HS-27A (cell line): ENCODE data around the gene KDM6A.
"Not testable (repeated sequence)": the region's sequence is repeated elsewhere in the genome, so short reads cannot be mapped to it uniquely, and the experiment has no call there.

Experiments
- DNase-seq: peaks from one replicate; pipeline ENCODE4 v3.0.0-alpha.2; 2012; ENCODE audit warnings: low read depth, missing footprints

KDM6A gene

GRCh38 chrX:45083314-45083713, 210.3 kb downstream of the KDM6A start:
- DNase-seq, result no peak

GRCh38 chrX:45110494-45110893, 237.5 kb downstream of the KDM6A start:
- DNase-seq, result no peak

- no peak for DNase-seq
These were observed 253.2 kb downstream of the KDM6A start for GRCh38 chrX:45126158-45126557.

GRCh38 chrX:45128896-45129454, 256.0 kb downstream of the KDM6A start:
- DNase-seq, result no peak

GRCh38 chrX:45133465-45133864, 260.5 kb downstream of the KDM6A start:
- DNase-seq, result no peak

GRCh38 chrX:45134315-45134731, 261.3 kb downstream of the KDM6A start:
- DNase-seq, result no peak

- no peak for DNase-seq
These were observed 261.8 kb downstream of the KDM6A start for GRCh38 chrX:45134775-45135174.

- DNase-seq, result not testable (repeated sequence)
These were observed 262.5 kb downstream of the KDM6A start for GRCh38 chrX:45135391-45136075.

- DNase-seq, result no peak
These were observed 264.5 kb downstream of the KDM6A start for GRCh38 chrX:45137531-45137930.

- no peak for DNase-seq
These were observed 265.5 kb downstream of the KDM6A start for GRCh38 chrX:45138525-45138924.

- no peak for DNase-seq
These were observed 267.8 kb downstream of the KDM6A start for GRCh38 chrX:45140812-45141211.

GRCh38 chrX:45142185-45142584, 269.2 kb downstream of the KDM6A start:
- DNase-seq, result no peak

- DNase-seq, result no peak
These were observed 270.5 kb downstream of the KDM6A start for GRCh38 chrX:45143455-45143854.

GRCh38 chrX:45145492-45146215, 272.7 kb downstream of the KDM6A start:
- DNase-seq, result no peak

GRCh38 chrX:45150821-45151220, 277.8 kb downstream of the KDM6A start:
- DNase-seq, result no peak

GRCh38 chrX:45154033-45154360, 281.0 kb downstream of the KDM6A start:
- DNase-seq, result no peak

- no peak for DNase-seq
These were observed 281.5 kb downstream of the KDM6A start for GRCh38 chrX:45154462-45154861.

- DNase-seq, result no peak
These were observed 284.7 kb downstream of the KDM6A start for GRCh38 chrX:45157647-45158046.
